HEK293 (cell line): ENCODE data around the gene PCDH15.

Source experiments
- CTCF ChIA-PET: fragments of 350-600 bp; formaldehyde crosslinking; extraction: SDS; loops from one replicate; lab custom pipeline; 2021; ENCODE audit warnings: antibody characterized with exemption; lab: Yijun Ruan, JAX
- POLR2A ChIA-PET: fragments of 300-600 bp; formaldehyde crosslinking; extraction: SDS; loops from one replicate; lab custom pipeline; 2020; ENCODE audit warnings: antibody characterized with exemption, inconsistent platforms; lab: Yijun Ruan, JAX
- H3K27ac ChIP-seq: fragments of 200-500 bp; sonication (Bioruptor generic); 2 replicates; pipeline ENCODE4 v1.5.1; 2014; ENCODE audit warnings: low read depth, low read length, control low read depth, inconsistent platforms; ENCODE audit errors: extremely low read depth
- H3K36me3 ChIP-seq, 2 experiments: fragments of 200-500 bp in 1 of 2; sonication (Bioruptor generic) in 1 of 2; 1 replicate in 1 of 2; 2 replicates in 1 of 2; pipeline ENCODE4 v1.5.1; 2014 to 2017; ENCODE audit warnings: inconsistent platforms in 2 of 2, low read length in 2 of 2; ENCODE audit not compliant: control insufficient read depth in 2 of 2, insufficient read depth in 1 of 2
- H3K4me1 ChIP-seq: fragments of 200-500 bp; sonication (Bioruptor generic); 2 replicates; pipeline ENCODE4 v1.5.1; 2014; ENCODE audit warnings: mild to moderate bottlenecking, low read length, inconsistent platforms; ENCODE audit not compliant: control insufficient read depth, insufficient read depth
- H3K4me3 ChIP-seq: 2 replicates; pipeline ENCODE4 v1.5.1; 2011; ENCODE audit warnings: low read depth, mild to moderate bottlenecking, control low read depth, low read length, moderate library complexity
- H3K9me3 ChIP-seq: fragments of 200-500 bp; sonication (Bioruptor generic); 2 replicates; pipeline ENCODE4 v1.5.1; 2014; ENCODE audit warnings: low read depth, low read length, inconsistent platforms; ENCODE audit not compliant: control insufficient read depth, insufficient read depth
- ELK4 ChIP-seq: IDR thresholded peaks from 2 replicates; pipeline ENCODE4 v1.6.1; 2011; ENCODE audit warnings: mild to moderate bottlenecking, low read depth, low read length, borderline replicate concordance
- GLI4 ChIP-seq: fragments of 450-650 bp; formaldehyde crosslinking; IDR thresholded peaks from 2 replicates; pipeline ENCODE4 v1.5.1; 2016; ENCODE audit warnings: missing biosample characterization, missing genetic modification characterization
- KLF10 ChIP-seq: fragments of 450-650 bp; IDR thresholded peaks from 2 replicates; pipeline ENCODE4 v1.5.1; 2018; ENCODE audit warnings: missing biosample characterization, mild to moderate bottlenecking, missing genetic modification characterization
- KLF16 ChIP-seq: fragments of 450-650 bp; formaldehyde crosslinking; IDR thresholded peaks from 2 replicates; pipeline ENCODE4 v1.5.1; 2017; ENCODE audit warnings: missing biosample characterization, missing genetic modification characterization
- SALL2 ChIP-seq: fragments of 450-650 bp; formaldehyde crosslinking; IDR thresholded peaks from 2 replicates; pipeline ENCODE4 v1.5.0; 2017; ENCODE audit warnings: missing biosample characterization, mild to moderate bottlenecking, missing genetic modification characterization, borderline replicate concordance
- SCRT2 ChIP-seq: fragments of 450-650 bp; formaldehyde crosslinking; IDR thresholded peaks from 2 replicates; pipeline ENCODE4 v1.5.1; 2016; ENCODE audit warnings: missing biosample characterization, missing genetic modification characterization
- SP7 ChIP-seq: fragments of 450-650 bp; formaldehyde crosslinking; IDR thresholded peaks from 2 replicates; pipeline ENCODE4 v1.5.1; 2016; ENCODE audit warnings: missing biosample characterization, missing genetic modification characterization
- ZFP41 ChIP-seq: fragments of 450-650 bp; formaldehyde crosslinking; IDR thresholded peaks from 2 replicates; pipeline ENCODE4 v1.5.1; 2016; ENCODE audit warnings: missing biosample characterization, missing genetic modification characterization, borderline replicate concordance
- ZNF175 ChIP-seq: fragments of 450-650 bp; formaldehyde crosslinking; IDR thresholded peaks from 2 replicates; pipeline ENCODE4 v1.5.1; 2016; ENCODE audit warnings: missing biosample characterization, missing genetic modification characterization
- ZNF211 ChIP-seq: fragments of 450-650 bp; formaldehyde crosslinking; IDR thresholded peaks from 2 replicates; pipeline ENCODE4 v1.5.1; 2016; ENCODE audit warnings: low read depth, missing biosample characterization, missing genetic modification characterization
- ZNF23 ChIP-seq: fragments of 450-650 bp; formaldehyde crosslinking; IDR thresholded peaks from 2 replicates; pipeline ENCODE4 v1.5.1; 2016; ENCODE audit warnings: missing biosample characterization, missing genetic modification characterization, borderline replicate concordance
- ZNF274 ChIP-seq, 2 experiments: fragments of 200-500 bp in 1 of 2; fragments of 450-650 bp in 1 of 2; sonication (Bioruptor generic) in 1 of 2; formaldehyde crosslinking in 1 of 2; IDR thresholded peaks; 2 replicates each; pipeline versions ENCODE4 v1.5.1 to v1.6.1; 2014 to 2016; ENCODE audit warnings: borderline replicate concordance in 1 of 2, inconsistent platforms in 1 of 2, low read length in 1 of 2, missing biosample characterization in 1 of 2, missing genetic modification characterization in 1 of 2
- ZNF311 ChIP-seq: fragments of 450-650 bp; formaldehyde crosslinking; IDR thresholded peaks from 2 replicates; pipeline ENCODE4 v1.5.1; 2017; ENCODE audit warnings: missing biosample characterization, missing genetic modification characterization, borderline replicate concordance
- ZNF354C ChIP-seq: fragments of 450-650 bp; formaldehyde crosslinking; IDR thresholded peaks from 2 replicates; pipeline ENCODE4 v1.5.1; 2016; ENCODE audit warnings: missing biosample characterization, missing genetic modification characterization, low read depth, borderline replicate concordance
- ZNF366 ChIP-seq: fragments of 450-650 bp; formaldehyde crosslinking; conservative IDR thresholded peaks from 2 replicates; pipeline ENCODE4 v1.5.1; 2016; ENCODE audit warnings: missing biosample characterization, missing genetic modification characterization
- ZNF473 ChIP-seq: fragments of 450-650 bp; formaldehyde crosslinking; IDR thresholded peaks from 2 replicates; pipeline ENCODE4 v1.5.1; 2017; ENCODE audit warnings: missing biosample characterization, missing genetic modification characterization
- ZNF549 ChIP-seq: fragments of 450-650 bp; IDR thresholded peaks from 2 replicates; pipeline ENCODE4 v1.5.1; 2018; ENCODE audit warnings: missing biosample characterization, missing genetic modification characterization, mild to moderate bottlenecking, inconsistent platforms, moderate library complexity
- ZNF621 ChIP-seq: fragments of 450-650 bp; formaldehyde crosslinking; IDR thresholded peaks from 2 replicates; pipeline ENCODE4 v1.5.1; 2017; ENCODE audit warnings: missing biosample characterization, missing genetic modification characterization
- ZNF623 ChIP-seq: fragments of 450-650 bp; formaldehyde crosslinking; IDR thresholded peaks from 2 replicates; pipeline ENCODE4 v1.5.1; 2016; ENCODE audit warnings: missing biosample characterization, missing genetic modification characterization
- ZNF837 ChIP-seq: fragments of 450-650 bp; formaldehyde crosslinking; IDR thresholded peaks from 2 replicates; pipeline ENCODE4 v1.5.1; 2016; ENCODE audit warnings: missing biosample characterization, missing genetic modification characterization
- TF ChIP-seq, protein P1 (sequence below): fragments of 450-650 bp; formaldehyde crosslinking; IDR thresholded peaks from 2 replicates; pipeline ENCODE4 v1.5.1; 2016; ENCODE audit warnings: missing biosample characterization, missing genetic modification characterization
- TF ChIP-seq, protein P2 (sequence below): fragments of 450-650 bp; formaldehyde crosslinking; IDR thresholded peaks from 2 replicates; pipeline ENCODE4 v1.5.1; 2016; ENCODE audit warnings: missing biosample characterization, missing genetic modification characterization
- TF ChIP-seq, protein P3 (sequence below): fragments of 450-650 bp; formaldehyde crosslinking; IDR thresholded peaks from 2 replicates; pipeline ENCODE4 v1.5.1; 2016; ENCODE audit warnings: missing biosample characterization, missing genetic modification characterization

Gene PCDH15

GRCh38 chr10:54259104-54259503 is 541.9 kb downstream of the PCDH15 start (continued):
- TF ChIP-seq ELK4, result no peak

- no peaks in the 10 kb centered on the region for H3K9me3 ChIP-seq
- no peaks in the 10 kb centered on the region for H3K4me1 ChIP-seq
- CTCF ChIA-PET, result no interaction called here
- H3K27ac ChIP-seq, result no peak overlapping the region
- TF ChIP-seq ZNF837 (tag by site-specific recombination), result no peak
- no peak for TF ChIP-seq ZNF623
- no peak for TF ChIP-seq ZNF23
- POLR2A ChIA-PET, result no interaction called here
- H3K36me3 ChIP-seq, result no peaks in the 10 kb centered on the region
- H3K4me3 ChIP-seq, result no peak overlapping the region
Observed at GRCh38 chr10:54234832-54235231, 566.2 kb downstream of the PCDH15 start.

DNA sequence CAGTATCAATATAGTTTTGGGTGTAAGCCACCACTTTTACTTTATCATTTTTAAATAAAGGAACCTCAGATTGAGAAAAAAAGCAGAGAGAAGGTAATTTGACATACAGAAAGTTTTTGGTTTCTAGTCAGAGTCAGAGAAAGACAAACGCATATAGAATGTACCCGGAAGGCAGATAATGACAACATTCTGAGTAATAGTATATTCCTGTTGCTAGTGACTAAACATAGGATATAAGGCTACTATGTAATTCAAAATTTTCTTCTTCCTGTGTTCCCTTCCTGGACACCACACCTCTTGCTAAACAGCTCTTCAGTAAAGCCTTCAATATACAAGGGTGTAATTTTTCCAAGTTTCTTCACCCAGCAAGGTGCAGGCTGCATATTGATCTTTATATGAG is 597.6 kb downstream of the PCDH15 start:
- H3K27ac ChIP-seq, result no peak overlapping the region
- ChIA-PET POLR2A (no interaction called here), CTCF (no interaction called here)
- TF ChIP-seq ZNF473, result no peak
- H3K4me3 ChIP-seq, result no peak overlapping the region
- no peaks in the 10 kb centered on the region for H3K36me3 ChIP-seq
- no peaks in the 10 kb centered on the region for H3K4me1 ChIP-seq
- H3K9me3 ChIP-seq, result no peaks in the 10 kb centered on the region

DNA sequence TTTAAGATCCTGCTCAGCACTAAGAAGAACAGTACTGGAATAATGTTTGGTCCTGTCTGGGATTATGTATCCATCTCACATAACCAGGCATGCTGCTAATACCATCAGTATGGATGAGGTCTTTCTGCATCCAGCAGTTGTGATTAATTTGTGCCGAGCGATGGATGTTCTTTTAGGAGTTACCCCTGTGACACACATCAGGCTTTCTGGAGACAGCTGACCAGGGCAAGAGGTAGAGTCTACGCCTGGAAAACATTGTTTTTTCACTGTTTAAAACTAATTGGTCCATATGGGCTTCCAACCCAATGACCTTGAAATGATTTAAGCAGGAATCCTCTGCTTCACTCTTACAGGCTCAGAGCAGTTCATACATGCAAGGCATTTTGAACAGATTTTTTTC is 603.0 kb downstream of the PCDH15 start:
- no peaks in the 10 kb centered on the region for H3K9me3 ChIP-seq
- H3K27ac ChIP-seq, result no peak overlapping the region
- H3K4me3 ChIP-seq, result no peak overlapping the region
- no peaks in the 10 kb centered on the region for H3K4me1 ChIP-seq
- POLR2A ChIA-PET, result no interaction called here
- no peaks in the 10 kb centered on the region for H3K36me3 ChIP-seq
- CTCF ChIA-PET, result no interaction called here
- TF ChIP-seq ZNF549 (tag by site-specific recombination) (no peak), GLI4 (tag by site-specific recombination) (no peak), ZNF354C (tag by site-specific recombination) (no peak), SALL2 (tag by site-specific recombination) (no peak), ZFP41 (tag by site-specific recombination) (no peak), SP7 (tag by site-specific recombination) (no peak), SCRT2 (tag by site-specific recombination) (no peak), ZNF621 (tag by site-specific recombination) (no peak), ZNF175 (no peak), ZNF211 (tag by site-specific recombination) (no peak), KLF10 (tag by site-specific recombination) (no peak), ZNF311 (tag by site-specific recombination) (no peak), ZNF366 (tag by site-specific recombination) (no peak), KLF16 (tag by site-specific recombination) (no peak), ZNF274 (IDR thresholded peaks at IDR 0.05; ENCODE audit: low read length) (no peak), ZNF274 (tag by site-specific recombination; IDR thresholded peaks at IDR 0.05; ENCODE audit: borderline replicate concordance) (no peak)
- TF ChIP-seq, protein P1, sequence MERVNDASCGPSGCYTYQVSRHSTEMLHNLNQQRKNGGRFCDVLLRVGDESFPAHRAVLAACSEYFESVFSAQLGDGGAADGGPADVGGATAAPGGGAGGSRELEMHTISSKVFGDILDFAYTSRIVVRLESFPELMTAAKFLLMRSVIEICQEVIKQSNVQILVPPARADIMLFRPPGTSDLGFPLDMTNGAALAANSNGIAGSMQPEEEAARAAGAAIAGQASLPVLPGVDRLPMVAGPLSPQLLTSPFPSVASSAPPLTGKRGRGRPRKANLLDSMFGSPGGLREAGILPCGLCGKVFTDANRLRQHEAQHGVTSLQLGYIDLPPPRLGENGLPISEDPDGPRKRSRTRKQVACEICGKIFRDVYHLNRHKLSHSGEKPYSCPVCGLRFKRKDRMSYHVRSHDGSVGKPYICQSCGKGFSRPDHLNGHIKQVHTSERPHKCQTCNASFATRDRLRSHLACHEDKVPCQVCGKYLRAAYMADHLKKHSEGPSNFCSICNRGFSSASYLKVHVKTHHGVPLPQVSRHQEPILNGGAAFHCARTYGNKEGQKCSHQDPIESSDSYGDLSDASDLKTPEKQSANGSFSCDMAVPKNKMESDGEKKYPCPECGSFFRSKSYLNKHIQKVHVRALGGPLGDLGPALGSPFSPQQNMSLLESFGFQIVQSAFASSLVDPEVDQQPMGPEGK (tag by site-specific recombination), result no peak
- TF ChIP-seq, protein P2, sequence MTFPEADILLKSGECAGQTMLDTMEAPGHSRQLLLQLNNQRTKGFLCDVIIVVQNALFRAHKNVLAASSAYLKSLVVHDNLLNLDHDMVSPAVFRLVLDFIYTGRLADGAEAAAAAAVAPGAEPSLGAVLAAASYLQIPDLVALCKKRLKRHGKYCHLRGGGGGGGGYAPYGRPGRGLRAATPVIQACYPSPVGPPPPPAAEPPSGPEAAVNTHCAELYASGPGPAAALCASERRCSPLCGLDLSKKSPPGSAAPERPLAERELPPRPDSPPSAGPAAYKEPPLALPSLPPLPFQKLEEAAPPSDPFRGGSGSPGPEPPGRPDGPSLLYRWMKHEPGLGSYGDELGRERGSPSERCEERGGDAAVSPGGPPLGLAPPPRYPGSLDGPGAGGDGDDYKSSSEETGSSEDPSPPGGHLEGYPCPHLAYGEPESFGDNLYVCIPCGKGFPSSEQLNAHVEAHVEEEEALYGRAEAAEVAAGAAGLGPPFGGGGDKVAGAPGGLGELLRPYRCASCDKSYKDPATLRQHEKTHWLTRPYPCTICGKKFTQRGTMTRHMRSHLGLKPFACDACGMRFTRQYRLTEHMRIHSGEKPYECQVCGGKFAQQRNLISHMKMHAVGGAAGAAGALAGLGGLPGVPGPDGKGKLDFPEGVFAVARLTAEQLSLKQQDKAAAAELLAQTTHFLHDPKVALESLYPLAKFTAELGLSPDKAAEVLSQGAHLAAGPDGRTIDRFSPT (tag by site-specific recombination), result no peak
- TF ChIP-seq, protein P3, sequence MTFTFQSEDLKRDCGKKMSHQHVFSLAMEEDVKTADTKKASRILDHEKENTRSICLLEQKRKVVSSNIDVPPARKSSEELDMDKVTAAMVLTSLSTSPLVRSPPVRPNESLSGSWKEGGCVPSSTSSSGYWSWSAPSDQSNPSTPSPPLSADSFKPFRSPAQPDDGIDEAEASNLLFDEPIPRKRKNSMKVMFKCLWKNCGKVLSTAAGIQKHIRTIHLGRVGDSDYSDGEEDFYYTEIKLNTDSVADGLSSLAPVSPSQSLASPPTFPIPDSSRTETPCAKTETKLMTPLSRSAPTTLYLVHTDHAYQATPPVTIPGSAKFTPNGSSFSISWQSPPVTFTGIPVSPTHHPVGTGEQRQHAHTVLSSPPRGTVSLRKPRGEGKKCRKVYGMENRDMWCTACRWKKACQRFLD, result no peak
